C4-2B (cell line): ENCODE results near the gene USP30.
"Not testable (repeated sequence)": the region's sequence is repeated elsewhere in the genome, so short reads cannot be mapped to it uniquely, and the experiment has no call there.

ENCODE experiments used
- H3K27ac ChIP-seq: fragments of 450-650 bp; 2 replicates; pipeline ENCODE4 v1.5.1; 2017
- ZFX ChIP-seq: fragments of 450-650 bp; IDR thresholded peaks from 2 replicates; pipeline ENCODE4 v1.6.1; 2017
- TF ChIP-seq, protein P1 (sequence below): fragments of 450-650 bp; conservative IDR thresholded peaks from 2 replicates; pipeline ENCODE4 v1.5.1; 2017; ENCODE audit warnings: mild to moderate bottlenecking

The USP30 gene

DNA sequence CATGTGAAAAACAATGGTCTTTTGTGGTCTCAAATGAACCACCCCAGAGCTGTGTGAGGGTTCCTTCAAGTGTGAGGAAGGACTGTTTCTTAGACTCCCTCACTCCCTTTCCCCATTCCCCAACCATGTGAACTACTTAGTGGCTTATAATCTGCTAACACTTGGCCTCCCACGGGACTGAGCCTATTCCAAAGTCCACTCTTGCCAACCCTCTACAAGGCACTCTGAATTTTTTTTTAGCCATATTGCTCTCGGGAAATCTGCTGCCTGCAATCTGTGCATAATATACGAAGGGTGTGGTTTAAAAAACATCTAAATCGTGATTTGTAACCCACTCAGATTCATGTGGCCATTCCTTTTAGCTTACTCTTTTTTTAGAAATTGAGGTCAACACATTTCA lies 34.1 kb upstream of the USP30 start:
- H3K27ac ChIP-seq = no peak overlapping the region
- TF ChIP-seq ZFX = no peak
- TF ChIP-seq, protein P1, sequence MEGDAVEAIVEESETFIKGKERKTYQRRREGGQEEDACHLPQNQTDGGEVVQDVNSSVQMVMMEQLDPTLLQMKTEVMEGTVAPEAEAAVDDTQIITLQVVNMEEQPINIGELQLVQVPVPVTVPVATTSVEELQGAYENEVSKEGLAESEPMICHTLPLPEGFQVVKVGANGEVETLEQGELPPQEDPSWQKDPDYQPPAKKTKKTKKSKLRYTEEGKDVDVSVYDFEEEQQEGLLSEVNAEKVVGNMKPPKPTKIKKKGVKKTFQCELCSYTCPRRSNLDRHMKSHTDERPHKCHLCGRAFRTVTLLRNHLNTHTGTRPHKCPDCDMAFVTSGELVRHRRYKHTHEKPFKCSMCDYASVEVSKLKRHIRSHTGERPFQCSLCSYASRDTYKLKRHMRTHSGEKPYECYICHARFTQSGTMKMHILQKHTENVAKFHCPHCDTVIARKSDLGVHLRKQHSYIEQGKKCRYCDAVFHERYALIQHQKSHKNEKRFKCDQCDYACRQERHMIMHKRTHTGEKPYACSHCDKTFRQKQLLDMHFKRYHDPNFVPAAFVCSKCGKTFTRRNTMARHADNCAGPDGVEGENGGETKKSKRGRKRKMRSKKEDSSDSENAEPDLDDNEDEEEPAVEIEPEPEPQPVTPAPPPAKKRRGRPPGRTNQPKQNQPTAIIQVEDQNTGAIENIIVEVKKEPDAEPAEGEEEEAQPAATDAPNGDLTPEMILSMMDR = no peak

DNA sequence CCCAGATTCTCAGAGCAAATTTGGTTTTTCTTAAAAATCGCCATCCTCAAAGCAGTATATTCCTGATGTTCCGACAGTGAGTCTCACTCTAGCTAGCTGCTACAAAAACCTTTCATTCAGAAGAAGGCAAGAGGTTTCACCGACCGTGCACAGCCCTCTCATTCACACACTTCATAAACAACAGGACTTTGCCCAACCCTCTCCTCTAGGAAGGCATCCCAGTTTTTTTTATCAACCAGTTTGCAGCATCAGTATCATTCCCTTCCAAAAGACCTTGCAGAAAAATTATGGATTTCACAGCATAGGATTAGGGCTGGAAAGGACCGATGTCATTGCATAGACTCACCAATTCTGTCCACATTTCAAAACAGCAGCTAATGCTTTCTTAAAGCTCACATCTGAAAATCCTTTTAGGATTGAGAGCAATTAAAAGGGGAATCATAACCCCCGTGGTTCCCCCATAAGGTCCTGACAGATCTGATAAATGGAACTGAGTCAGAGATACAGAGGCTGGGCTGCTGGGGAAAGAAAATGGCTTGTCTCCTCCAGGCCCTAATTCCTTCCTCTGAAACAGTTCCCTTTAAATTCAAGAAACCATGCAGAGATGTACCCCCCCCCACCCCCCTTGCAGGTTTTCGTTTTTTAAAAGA lies 32.1 kb upstream of the USP30 start:
- TF ChIP-seq, protein P1 = no peak
- no peak for TF ChIP-seq ZFX
- H3K27ac ChIP-seq = no peak overlapping the region

DNA sequence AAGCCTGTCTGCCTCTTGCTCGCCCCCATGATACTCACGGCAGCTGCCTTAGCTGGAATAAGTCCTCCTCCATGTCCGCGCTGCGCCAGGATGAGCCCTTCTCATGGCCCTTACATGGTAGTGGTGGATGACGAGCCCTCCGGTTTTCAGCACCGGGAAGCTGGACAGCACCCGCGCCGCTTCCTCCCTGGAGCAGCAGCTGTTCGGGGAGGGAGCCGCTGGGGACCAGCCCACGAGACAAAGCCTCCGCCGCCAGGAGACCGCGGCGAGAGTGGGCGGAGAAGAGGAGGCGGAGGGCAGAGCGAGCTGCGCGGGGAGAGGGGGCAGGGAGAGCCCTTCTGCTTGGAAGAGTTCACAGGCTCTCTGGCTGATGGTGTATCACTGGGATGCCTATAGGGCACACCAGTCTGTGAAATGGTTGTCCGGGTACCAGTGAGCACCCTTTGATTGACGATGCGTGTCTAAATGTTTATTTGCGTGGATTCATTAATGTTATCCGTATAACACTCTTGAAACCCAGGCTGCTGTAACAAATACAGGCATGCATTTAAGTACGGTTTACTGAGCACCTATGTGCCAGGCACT lies 31.5 kb upstream of the USP30 start, which contains the start of gene SVOP:
Gene SVOP (minus strand): TSS at position 273 of the 585 bp plus-strand sequence. CDS start 200 bp downstream, at position 73.
- no peak within 1 kb of the TSS for H3K27ac ChIP-seq
- no peak for TF ChIP-seq ZFX
- TF ChIP-seq, protein P1 = no peak

DNA sequence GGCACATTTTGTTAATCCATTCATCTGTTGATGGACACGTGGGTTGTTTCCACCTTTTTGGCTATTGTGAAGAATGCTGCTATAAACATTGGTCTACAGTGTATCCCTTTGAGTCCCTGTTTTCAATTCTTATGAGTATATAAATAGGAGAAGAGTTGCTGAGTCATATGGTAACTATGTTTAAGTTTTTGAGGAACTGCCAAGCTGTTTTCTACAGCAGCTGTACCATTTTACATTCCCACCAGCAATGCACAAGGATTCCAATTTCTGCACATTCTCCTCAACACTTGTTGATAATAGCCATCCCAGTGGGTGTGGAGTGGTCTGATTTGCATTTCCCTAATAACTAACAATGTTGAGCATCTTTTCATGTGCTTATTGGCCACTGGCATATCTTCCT lies 24.6 kb upstream of the USP30 start:
- TF ChIP-seq, protein P1 = no peak
- no peak for TF ChIP-seq ZFX
- no peak overlapping the region for H3K27ac ChIP-seq

DNA sequence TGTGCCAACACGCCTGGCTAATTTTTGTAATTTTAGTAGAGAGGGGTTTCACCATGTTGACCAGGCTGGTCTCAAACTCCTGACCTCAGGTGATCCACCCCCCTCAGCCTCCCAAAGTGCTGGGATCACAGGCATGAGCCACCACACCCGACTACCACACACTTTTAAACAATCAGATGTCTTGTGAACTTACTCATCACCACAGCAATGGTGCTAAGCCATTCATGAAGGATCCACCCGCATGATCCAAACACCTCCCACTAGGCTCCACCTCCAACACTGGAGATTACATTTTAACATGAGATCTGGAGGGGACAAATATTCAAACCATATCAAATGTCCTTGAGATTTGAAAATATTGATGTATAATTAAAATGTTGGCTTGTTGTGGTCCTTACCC lies 23.8 kb upstream of the USP30 start:
- H3K27ac ChIP-seq = not testable (repeated sequence)

DNA sequence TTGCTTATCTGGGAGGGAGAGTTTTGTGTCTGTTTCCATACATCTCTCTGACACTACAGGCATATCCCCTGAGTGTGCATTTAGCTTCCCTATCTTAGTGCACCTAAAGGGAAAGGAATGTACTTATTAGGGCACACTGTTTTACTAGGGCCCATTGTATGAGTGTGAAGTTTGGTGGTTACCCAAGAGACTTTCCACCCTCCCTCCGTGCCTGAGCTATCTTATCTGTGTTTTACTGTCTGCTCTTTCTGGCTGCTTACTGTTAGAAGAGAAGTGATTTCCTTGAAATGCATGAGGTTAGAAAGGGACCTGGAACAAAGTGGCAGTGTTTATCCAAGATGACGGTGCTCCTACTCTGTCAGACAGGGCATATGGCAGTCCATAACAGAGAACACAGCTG lies 23.0 kb upstream of the USP30 start:
- TF ChIP-seq, protein P1 = no peak
- TF ChIP-seq ZFX = no peak
- H3K27ac ChIP-seq = no peak overlapping the region

DNA sequence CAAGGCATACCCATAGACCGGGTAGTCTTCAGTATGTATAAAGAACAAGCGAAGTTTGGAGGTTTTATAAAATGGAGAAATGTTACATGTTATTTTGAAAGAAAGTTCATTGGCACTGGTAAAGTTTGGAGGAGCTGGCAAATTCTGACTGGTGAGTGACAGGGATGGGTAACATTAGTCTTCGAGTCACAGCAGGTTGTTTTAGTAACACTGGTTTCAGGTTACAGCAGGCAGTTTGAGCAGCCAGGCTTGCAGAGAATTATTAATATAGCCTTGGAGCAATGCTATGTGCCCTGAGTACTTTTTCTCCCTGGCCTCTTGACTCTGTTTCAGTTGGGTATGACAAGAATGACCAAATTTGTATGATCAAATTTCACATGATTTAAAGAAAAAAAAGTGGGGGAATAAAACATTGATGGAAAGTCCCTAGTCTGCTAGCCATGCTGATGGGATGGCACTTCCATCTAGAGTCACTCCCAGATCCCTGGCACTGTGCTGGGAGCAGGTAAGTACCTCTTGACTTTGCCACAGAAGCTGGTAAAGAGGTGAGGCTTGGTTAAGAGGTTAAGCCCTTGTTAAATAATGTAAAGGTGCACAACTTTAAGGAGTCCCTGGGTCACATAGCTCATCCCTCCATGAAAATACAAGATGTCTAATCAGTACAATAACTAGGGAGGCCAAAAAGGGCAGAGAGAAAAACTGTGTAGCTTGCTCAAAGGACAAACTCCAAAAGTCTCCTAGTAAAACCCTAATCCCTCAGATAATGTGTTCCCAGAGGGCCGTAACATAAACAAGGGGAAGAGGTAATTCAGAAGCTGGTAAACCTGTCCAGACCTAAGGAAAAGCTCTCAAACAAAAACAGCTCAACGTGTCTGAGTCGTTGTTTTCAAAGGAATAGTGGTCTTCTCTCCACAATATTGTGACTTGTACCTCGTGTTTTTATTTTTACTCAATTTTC lies 18.9 kb upstream of the USP30 start:
- no peak for TF ChIP-seq ZFX
- TF ChIP-seq, protein P1 = no peak

More for the DNA sequence above, 18.9 kb upstream of the USP30 start:
- no peak overlapping the region for H3K27ac ChIP-seq
